Fibroblast of skin of scalp (primary cell): Measurements from ENCODE around the gene CDK5RAP3.
"Not testable (repeated sequence)": the region's sequence is repeated elsewhere in the genome, so short reads cannot be mapped to it uniquely, and the experiment has no call there.

Experiments used
- DNase-seq: peaks from one replicate; pipeline ENCODE4 v3.0.0-alpha.2; 2013

The CDK5RAP3 gene

DNA sequence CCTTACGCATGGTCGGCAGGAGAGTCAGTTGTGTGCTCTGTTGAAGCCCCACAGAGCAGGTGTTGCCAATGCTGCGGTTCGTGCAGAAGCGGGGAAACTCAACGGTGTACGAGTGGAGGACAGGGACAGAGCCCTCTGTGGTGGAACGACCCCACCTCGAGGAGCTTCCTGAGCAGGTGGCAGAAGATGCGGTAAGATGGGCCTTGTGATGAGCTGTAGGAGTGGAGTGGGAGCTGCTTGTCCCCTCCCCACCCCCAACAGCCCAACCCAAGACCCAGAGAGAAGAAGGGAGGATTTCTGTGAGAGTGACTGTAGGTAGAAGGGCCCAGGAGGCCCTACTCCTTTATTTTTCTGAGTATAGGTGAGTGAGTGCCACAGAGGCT is 4.9 kb downstream of the CDK5RAP3 start:
- no peak for DNase-seq

DNA sequence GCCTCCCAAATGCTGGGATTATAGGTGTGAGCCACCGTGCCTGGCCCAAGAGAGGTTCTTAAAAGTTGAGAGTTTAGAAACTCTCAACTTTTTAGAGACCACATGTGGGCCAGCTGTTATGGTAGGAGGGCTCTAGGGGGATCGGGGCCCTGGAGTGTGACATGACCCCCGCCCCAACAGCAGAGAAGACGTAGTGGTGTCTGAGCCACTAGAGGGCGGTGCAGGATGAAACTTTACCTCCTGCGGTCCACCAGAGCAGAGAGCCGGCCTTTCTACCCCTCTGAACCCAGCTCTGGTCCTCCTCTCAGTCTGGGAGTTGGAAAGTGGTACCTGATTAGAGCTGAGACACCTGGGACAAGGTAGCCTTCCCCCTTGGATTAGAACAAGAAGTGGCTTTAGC is 7.4 kb downstream of the CDK5RAP3 start:
- peak; percentile 65 for DNase-seq

- DNase-seq: no peak
Observed at GRCh38 chr17:47980541-47980940, 9.6 kb downstream of the CDK5RAP3 start.

DNA sequence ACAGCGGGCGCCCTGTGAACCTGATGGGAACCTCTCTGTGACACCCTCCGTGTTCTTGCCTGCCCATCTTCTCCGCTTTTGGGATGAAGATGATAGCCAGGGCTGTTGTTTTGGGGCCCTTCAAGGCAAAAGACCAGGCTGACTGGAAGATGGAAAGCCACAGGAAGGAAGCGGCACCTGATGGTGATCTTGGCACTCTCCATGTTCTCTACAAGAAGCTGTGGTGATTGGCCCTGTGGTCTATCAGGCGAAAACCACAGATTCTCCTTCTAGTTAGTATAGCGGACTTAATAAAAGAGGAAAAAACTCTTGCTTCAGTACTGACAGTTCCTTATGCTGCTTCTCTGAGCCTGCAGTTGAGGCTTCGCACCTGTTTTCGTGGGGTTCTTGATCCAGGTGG is 10.5 kb downstream of the CDK5RAP3 start:
- no peak for DNase-seq

DNA sequence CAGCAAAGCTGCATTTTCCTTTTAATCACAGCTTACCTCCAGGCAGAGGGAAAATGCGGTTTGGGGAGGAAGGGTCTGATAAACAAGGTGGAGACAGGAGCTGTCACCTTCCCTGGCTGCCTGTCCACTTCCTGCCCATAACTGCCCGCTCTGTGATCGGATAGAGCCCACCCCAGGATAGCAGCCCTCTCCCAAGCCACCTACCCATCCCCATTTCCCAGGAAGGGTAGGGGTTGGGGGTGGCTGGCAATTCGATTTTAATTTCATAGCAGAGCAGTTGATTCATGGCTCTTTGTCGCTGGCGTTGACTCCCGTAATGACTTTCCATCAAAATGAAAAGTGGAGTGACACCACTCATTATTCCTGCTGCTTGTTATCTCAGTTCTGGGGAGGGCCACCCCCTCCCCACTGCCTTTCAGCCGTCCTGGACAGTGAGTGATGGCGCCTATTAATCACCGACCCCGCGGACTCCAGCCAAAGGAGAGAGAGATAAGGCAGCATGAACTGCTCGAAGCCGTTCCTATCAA is 11.2 kb downstream of the CDK5RAP3 start:
- no peak for DNase-seq

- DNase-seq: no peak
Observed at GRCh38 chr17:47982645-47983390, 11.9 kb downstream of the CDK5RAP3 start.

DNA sequence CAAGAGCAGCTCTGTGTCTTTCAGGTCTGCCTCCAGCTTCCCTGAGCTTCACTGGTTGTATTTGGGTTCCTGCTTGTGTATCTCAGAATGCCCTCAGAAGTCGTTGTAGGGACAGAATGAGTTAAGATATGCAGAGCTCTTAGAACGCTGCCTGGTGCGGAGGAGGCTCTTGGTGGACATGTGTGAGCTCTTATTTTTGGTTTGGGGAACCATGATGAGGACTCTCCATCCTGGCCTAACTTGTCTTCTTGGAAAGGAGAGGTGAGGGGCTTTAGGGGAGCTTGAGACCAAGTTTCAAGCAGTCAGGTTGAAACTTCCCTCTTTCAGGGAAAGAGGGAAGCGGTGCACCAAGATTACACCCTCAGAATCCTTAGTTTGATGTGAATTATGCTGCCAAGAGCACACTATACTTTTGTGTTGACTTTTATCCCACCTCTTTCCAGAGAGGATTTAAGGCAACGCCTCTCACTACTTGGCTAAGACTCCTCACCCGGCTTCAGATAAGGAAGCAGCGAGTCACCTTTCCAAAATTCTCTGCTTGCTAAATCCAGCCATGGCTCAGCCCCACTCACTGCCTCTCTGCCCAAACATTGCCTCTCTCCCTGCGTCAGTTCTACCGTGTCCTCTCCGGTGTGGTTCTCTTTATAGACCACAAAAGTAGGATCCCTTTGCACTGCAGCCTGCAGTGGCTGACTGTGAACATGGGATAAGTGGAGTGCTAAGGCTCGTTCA is 12.7 kb downstream of the CDK5RAP3 start:
- DNase-seq: no peak

DNA sequence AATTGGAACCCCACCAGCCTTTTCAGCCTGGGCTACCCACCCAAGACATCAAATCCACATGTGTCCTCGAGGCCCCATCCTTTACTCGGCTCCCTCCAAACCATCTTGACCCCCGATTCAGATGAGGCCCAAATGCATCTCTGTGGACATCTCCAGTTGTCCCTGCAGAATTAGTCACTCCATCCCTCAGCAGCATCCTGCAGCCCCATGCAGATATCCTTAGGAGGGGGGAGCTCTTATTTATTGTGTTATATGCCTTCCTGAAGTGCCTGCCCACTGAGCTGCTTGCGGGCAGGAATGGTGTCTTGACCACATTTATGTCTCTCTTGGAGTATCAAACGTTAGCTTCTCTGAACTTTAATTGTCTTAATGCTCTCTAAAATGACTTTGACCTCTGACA is 15.6 kb downstream of the CDK5RAP3 start:
- DNase-seq: no peak

GRCh38 chr17:47987240-47987835 is 16.4 kb downstream of the CDK5RAP3 start:
- DNase-seq: peak; percentile 39

GRCh38 chr17:47988445-47988844 is 17.5 kb downstream of the CDK5RAP3 start:
- not testable (repeated sequence) for DNase-seq

DNA sequence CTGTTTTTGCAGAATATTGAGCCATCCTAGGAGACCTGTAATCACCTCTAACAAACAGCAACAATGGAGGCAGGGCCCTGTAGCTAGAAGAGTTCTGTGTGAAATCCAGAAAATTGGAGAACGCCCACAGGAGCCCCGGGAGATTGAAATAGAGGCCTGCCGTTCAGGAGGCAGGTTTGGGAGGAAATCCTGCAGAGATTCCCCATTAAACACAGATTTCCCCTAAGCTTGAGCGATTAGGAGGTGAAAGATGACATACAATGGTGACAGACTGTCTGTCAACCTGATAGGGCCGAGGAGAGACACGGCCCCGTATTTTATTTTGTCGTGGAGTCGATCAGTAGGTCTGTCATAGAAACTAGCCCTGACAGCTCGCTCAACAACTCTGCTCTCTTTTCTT is 18.2 kb downstream of the CDK5RAP3 start:
- DNase-seq: no peak

- no peak for DNase-seq
Observed at GRCh38 chr17:47989700-47990099, 18.8 kb downstream of the CDK5RAP3 start.

- DNase-seq: no peak
Observed at GRCh38 chr17:47990962-47991731, 20.2 kb downstream of the CDK5RAP3 start.

DNA sequence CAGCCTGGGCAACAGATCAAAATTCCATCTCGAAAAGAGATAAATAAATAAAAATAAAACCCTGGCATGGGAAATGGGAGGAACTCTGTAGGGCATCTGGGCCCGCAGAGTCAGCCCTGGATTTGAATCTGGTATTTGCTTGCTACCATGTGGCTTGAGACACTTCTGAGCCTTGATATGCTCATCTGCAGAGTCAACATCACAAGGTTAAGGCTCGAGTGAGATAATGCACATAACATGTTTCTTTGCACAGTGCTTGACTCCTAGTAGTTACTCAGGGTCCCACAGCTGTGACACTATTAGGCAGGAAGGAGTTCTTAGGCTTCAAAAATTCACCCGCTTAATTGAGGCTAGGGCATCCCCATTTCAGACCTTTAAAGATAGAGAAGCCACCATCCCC is 21.3 kb downstream of the CDK5RAP3 start:
- DNase-seq: no peak

- DNase-seq: no peak
Observed at GRCh38 chr17:47993031-47993564, 22.2 kb downstream of the CDK5RAP3 start.

GRCh38 chr17:47993964-47994363 is 23.1 kb downstream of the CDK5RAP3 start:
- no peak for DNase-seq

GRCh38 chr17:47994724-47995123 is 23.8 kb downstream of the CDK5RAP3 start:
- no peak for DNase-seq

DNA sequence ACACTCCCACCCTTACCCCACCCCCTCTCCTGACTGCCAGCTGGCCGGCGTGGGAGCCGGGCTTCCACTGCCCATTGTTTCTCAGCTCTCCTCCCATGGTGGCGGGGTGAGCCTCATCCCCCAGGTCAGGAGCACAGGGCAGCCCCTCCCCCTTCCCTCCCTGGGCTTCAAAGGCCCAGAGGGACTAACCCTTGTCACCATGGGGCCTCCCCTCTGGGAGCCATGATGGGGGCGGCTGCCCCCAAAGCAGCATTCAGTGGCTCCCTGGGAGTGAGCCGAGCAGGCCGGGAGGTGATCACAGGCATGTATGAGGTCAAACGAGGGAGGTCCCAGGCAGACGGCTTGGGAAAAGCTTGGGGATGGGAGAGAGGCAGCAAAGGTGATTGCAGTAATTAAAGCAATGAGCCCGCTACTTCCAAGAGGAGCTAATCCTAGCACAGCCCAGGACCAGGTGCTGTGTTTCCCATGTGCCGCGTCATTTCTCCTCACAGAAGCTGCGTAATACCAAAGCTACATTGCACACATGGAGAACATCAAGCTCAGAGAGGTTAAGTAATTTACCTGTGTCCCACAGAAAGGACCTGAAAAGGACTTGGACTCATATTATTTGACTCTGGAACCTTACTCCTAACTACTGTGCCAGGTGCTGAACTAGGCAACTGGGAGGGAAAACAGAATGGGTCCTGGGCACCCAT is 24.5 kb downstream of the CDK5RAP3 start:
- no peak for DNase-seq

GRCh38 chr17:47996201-47996600 is 25.3 kb downstream of the CDK5RAP3 start:
- no peak for DNase-seq

DNA sequence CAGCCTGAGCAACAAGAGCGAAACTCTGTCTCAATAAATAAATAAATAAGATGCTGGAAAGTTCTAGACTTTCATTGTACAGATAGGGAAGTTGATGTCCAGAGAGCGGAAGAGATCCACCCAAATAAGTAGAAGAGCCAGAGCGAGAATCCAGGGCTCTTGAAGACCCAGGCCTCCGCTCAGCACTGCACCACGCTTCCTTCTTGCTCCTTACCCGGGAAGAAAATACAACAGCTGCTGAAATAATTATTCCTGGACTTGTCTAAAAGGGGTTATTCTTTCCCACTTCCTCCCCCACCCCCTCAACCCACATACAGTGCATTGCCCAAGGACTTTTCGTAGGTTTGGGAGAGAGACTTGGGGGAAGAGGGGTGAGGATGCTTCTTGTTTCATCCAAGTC is 26.7 kb downstream of the CDK5RAP3 start:
- DNase-seq: no peak

- DNase-seq: no peak
Observed at GRCh38 chr17:47998044-47998443, 27.1 kb downstream of the CDK5RAP3 start.

DNA sequence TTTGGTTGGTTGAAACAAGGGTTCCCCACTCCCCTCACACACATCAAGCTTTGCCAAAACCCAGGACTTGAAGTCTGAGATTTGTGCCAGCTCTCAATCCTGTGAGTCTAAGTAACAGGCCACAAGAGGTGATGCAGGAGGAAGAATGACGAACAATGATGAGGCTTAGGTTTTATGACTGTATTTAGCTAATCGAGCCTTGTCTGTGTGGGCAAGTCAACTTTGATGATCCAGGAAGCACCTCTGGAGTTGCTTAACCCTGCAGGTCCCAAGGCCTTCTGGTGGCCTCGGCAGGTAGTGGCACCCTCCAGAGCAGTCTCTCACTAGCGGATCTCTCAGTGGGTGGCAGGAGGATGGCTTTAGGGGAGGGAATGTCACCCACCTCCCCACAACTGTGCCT is 28.7 kb downstream of the CDK5RAP3 start:
- no peak for DNase-seq
